K562 (cell line): ENCODE data around the gene TRAPPC12. TPM values are rescaled to one million over a fixed set of nuclear protein-coding genes. Genes with fewer than 3 reads are reported as not detected.

Experiments used
- ATAC-seq: fragments of 200-7000 bp; cut with Tn5 transposase; 3 replicates; pipeline ENCODE4 v1.9.1; 2020; ENCODE audit warnings: moderate library complexity
- BruUV-seq: library from RNA; stranded (reverse); fragments of 400-500 nt; replicated peaks from 2 replicates; lab custom pipeline; 2021; lab: Mats Ljungman, UMichigan
- CTCF ChIA-PET: fragments of 300-600 bp; formaldehyde crosslinking; extraction: SDS; loops from one replicate; lab custom pipeline; 2021; ENCODE audit warnings: low intra/inter-chr PET ratio; lab: Yijun Ruan, JAX
- POLR2A ChIA-PET: fragments of 300-600, 350-650 bp; sonication (Branson Sonifier 250); formaldehyde crosslinking; extraction: SDS; loops from one replicate; lab custom pipeline; 2021; ENCODE audit warnings: antibody characterized with exemption, inconsistent platforms; lab: Yijun Ruan, JAX
- DNase-seq, 4 experiments: peaks; one replicate each; pipeline versions ENCODE4 v3.0.0 to v3.0.0-alpha.2; 2011 to 2018; ENCODE audit warnings: low spot score in 3 of 4, mixed read lengths in 3 of 4; ENCODE audit errors: extremely low read depth in 1 of 4
- FAIRE-seq: peaks from 2 replicates; lab custom pipeline; 2011; peaks lifted over from hg19 to GRCh38; lab: Jason Lieb, UNC
- H2AFZ ChIP-seq: 2 replicates; pipeline ENCODE4 v1.6.0; 2011; ENCODE audit warnings: low read depth, low read length, control low read depth, inconsistent platforms
- H3K27ac ChIP-seq: fragments of 200-600 bp; 3 replicates; pipeline ENCODE4 v1.8.0; 2011; ENCODE audit warnings: low read depth, mild to moderate bottlenecking, control low read depth, inconsistent platforms, low read length, moderate library complexity, mixed read lengths; ENCODE audit errors: extremely low read depth
- H3K27me3 ChIP-seq, 2 experiments: fragments of 300-600 bp in 1 of 2; 2 replicates in 1 of 2; 3 replicates in 1 of 2; pipeline versions ENCODE4 v1.6.0 to v1.8.0; 2011; ENCODE audit warnings: inconsistent platforms in 2 of 2, low read length in 2 of 2, mild to moderate bottlenecking in 1 of 2, mixed read lengths in 1 of 2, moderate library complexity in 1 of 2; ENCODE audit not compliant: control insufficient read depth in 2 of 2, insufficient read depth in 2 of 2
- H3K36me3 ChIP-seq: fragments of 300-600 bp; 3 replicates; pipeline ENCODE4 v1.8.0; 2011; ENCODE audit warnings: mild to moderate bottlenecking, low read length, inconsistent platforms; ENCODE audit not compliant: control insufficient read depth, insufficient read depth
- H3K4me1 ChIP-seq, 2 experiments: fragments of 200-600 bp in 1 of 2; replicated peaks in 1 of 2; 2 replicates in 1 of 2; 3 replicates in 1 of 2; pipeline versions ENCODE4 v1.5.1 to v1.8.0; 2011; ENCODE audit warnings: inconsistent platforms in 2 of 2, low read length in 2 of 2, mild to moderate bottlenecking in 1 of 2, mixed read lengths in 1 of 2, moderate library complexity in 1 of 2; ENCODE audit not compliant: control insufficient read depth in 2 of 2, insufficient read depth in 2 of 2
- H3K4me2 ChIP-seq: 2 replicates; pipeline ENCODE4 v1.6.1; 2011; ENCODE audit warnings: low read length, control low read depth, inconsistent platforms, mixed read lengths; ENCODE audit not compliant: insufficient read depth
- H3K4me3 ChIP-seq: fragments of 200-600 bp; sonication (generic), shearing (Covaris generic); 2 replicates; pipeline ENCODE4 v1.5.1; 2016; ENCODE audit warnings: control low read depth, inconsistent platforms
- H3K79me2 ChIP-seq: fragments of 200-600 bp; 3 replicates; pipeline ENCODE4 v1.8.0; 2011; ENCODE audit warnings: low read length, inconsistent platforms; ENCODE audit not compliant: control insufficient read depth, insufficient read depth
- H3K9ac ChIP-seq, 2 experiments: 2 replicates each; pipeline versions ENCODE4 v1.6.0 to v1.6.1; 2011; ENCODE audit warnings: low read depth in 2 of 2, low read length in 2 of 2, control low read depth in 1 of 2, inconsistent platforms in 1 of 2, mild to moderate bottlenecking in 1 of 2, mixed read lengths in 1 of 2; ENCODE audit not compliant: insufficient read depth in 1 of 2
- H3K9me1 ChIP-seq: one replicate; pipeline ENCODE4 v1.6.0; 2011; ENCODE audit warnings: inconsistent platforms, mild to moderate bottlenecking, low read length, moderate library complexity; ENCODE audit not compliant: control insufficient read depth, insufficient read depth
- H3K9me3 ChIP-seq: replicated peaks from 2 replicates; pipeline ENCODE4 v1.5.1; 2011; ENCODE audit warnings: low read depth, low read length, inconsistent platforms; ENCODE audit not compliant: control insufficient read depth, insufficient read depth
- H4K20me1 ChIP-seq: replicated peaks from 2 replicates; pipeline ENCODE4 v1.6.1; 2011; ENCODE audit warnings: low read length, inconsistent platforms, mixed read lengths; ENCODE audit not compliant: control insufficient read depth, insufficient read depth
- E2F5 ChIP-seq: sonication (generic); formaldehyde crosslinking; IDR thresholded peaks from 2 replicates; pipeline ENCODE4 v1.8.0; 2022; ENCODE audit warnings: mild to moderate bottlenecking, missing genetic modification reagents
- POLR2G ChIP-seq: fragments of 200-400 bp; formaldehyde crosslinking; IDR thresholded peaks from 2 replicates; pipeline ENCODE4 v1.6.1; 2017; ENCODE audit warnings: low read depth, mild to moderate bottlenecking, antibody characterized with exemption, low read length, moderate library complexity
- SLC30A9 ChIP-seq: fragments of 250-450 bp; sonication (Bioruptor Pico); IDR thresholded peaks from 2 replicates; pipeline ENCODE4 v1.8.0; 2022; ENCODE audit warnings: mild to moderate bottlenecking, moderate library complexity
- ZC3H4 ChIP-seq: sonication (generic); formaldehyde crosslinking; IDR thresholded peaks from 2 replicates; pipeline ENCODE4 v1.9.0; 2021; ENCODE audit warnings: missing genetic modification reagents, borderline replicate concordance
- WGBS: fragments of 100-300 bp; shearing (Covaris generic); methylation state at CpG from one replicate; pipeline ENCODE4 v1.1.6; 2016; ENCODE audit warnings: low coverage, mixed read lengths; ENCODE audit not compliant: insufficient coverage; ENCODE audit errors: missing lambda C conversion rate; 5-methylcytosine and 5-hydroxymethylcytosine counted together
- in situ Hi-C: fragments of 300-500 bp; cut with MboI; formaldehyde crosslinking; loops from 4 replicates; pipeline ENCODE4 v1.15.0; 2018; ENCODE audit warnings: inconsistent platforms, mixed read lengths
- intact Hi-C: fragments of 100-400 bp; cut with micrococcal nuclease; formaldehyde crosslinking; loops from 2 replicates; pipeline ENCODE4 v1.14.2; 2022
- polyA plus RNA-seq, 8 experiments: library from polyadenylated mRNA; depleted of rRNA in 4 of 8; stranded (reverse) in 5 of 8; unstranded in 3 of 8; fragments of >200 nt; fragmentation: Nextera tagmentation in 2 of 8; fragmentation: Illumina TruSeq in 1 of 8; extraction: Ambion mirVana in 2 of 8; extraction: Trizol in 1 of 8; gene quantifications; 2 replicates each; pipeline versions ENCODE4 v1.2.1 to v1.2.3, GENCODE V29; 2011 to 2014; ENCODE audit warnings: inconsistent platforms in 1 of 8, missing spikeins in 1 of 8
- total RNA-seq, 7 experiments: library from RNA; depleted of rRNA in 6 of 7; stranded (reverse); fragments of >200 nt in 6 of 7; fragmentation: Illumina TruSeq in 2 of 7; extraction: Trizol in 2 of 7; gene quantifications; 2 replicates each; pipeline versions ENCODE4 v1.2.1 to v1.2.3, GENCODE V29; 2011 to 2021; ENCODE audit warnings: low replicate concordance in 1 of 7

TRAPPC12 gene
- total and polyA plus RNA-seq, 9 of the 15 experiments (the other 6 are each of a cell fraction or from before 2014, with no cell fraction given): 8.0 to 75.2 (median 39.1) TPM

DNA sequence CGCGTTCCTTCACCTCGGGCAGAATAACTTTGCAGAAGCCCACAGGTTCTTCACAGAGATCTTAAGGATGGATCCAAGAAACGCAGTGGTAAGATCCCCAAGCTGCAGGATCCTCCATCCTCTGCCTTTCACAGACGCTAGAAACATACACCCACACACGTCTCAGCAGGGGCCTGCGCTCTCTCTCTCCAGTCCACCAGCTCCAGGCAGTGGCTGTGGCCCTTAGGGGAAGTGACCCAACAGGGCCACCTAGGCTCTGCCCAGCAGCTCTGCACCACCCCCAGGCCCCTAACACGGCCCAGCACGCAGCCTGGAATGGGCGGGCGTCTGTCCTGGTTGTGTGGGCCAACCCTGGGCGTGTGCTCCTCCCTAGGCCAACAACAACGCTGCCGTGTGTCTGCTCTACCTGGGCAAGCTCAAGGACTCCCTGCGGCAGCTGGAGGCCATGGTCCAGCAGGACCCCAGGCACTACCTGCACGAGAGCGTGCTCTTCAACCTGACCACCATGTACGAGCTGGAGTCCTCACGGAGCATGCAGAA, 99.4 kb downstream of the TRAPPC12 start:
- ChIA-PET CTCF (no interaction called here), POLR2A (interaction anchor here (0.7 kb wide), 2 partner anchors 18 to 240 kb away, joined by 3 read pairs; no protein-coding TSS in a partner anchor)
- FAIRE-seq (no peak), ATAC-seq (no peak; the same call in 2 of the 3 replicates), DNase-seq (no peak)
- 91% methylated on average over 14 of the region's 19 CpGs for WGBS
- H3K4me3 ChIP-seq: no peak overlapping the region
- H2AFZ ChIP-seq: no peak overlapping the region
- no peaks in the 10 kb centered on the region for H3K9me1 ChIP-seq
- in situ Hi-C loops (no loop called here), intact Hi-C loops (no loop called here)
- no peak overlapping the region for H3K4me2 ChIP-seq
- no peaks in the 10 kb centered on the region for H3K9me3 ChIP-seq
- no peaks in the 10 kb centered on the region for H3K27me3 ChIP-seq
- H4K20me1 ChIP-seq: no peaks in the 10 kb centered on the region
- H3K27ac ChIP-seq: no peak overlapping the region
- TF ChIP-seq SLC30A9 (CRISPR knock-in tag): no peak
- TF ChIP-seq ZC3H4 (CRISPR knock-in tag): no peak
- TF ChIP-seq POLR2G: 0 out of 2 replicates have a peak, but pooled peaks have one; percentile 20
- TF ChIP-seq E2F5 (CRISPR knock-in tag): no peak
- peaks cover 0 to 11% of the 10 kb centered on the region in 2 experiments; a peak in 1 of 5 replicates for H3K4me1 ChIP-seq
- 0 out of 4 replicates have a peak overlapping the region, but pooled peaks of 1 of the 2 experiments have one; percentile 13 for H3K9ac ChIP-seq
- H3K36me3 ChIP-seq: peaks cover 45% of the 10 kb centered on the region; the same call in 2 of the 3 replicates
- no peaks in the 10 kb centered on the region for H3K79me2 ChIP-seq
- no TSS peak for BruUV-seq
